HG03378 (cell line): Measurements from ENCODE around the gene FTO.

Source experiments
- ATAC-seq: cut with Tn5 transposase; IDR thresholded peaks from one replicate; pipeline ENCODE4 v1.9.1; 2021; ENCODE audit warnings: mild to moderate bottlenecking, moderate library complexity; ENCODE audit not compliant: unreplicated experiment

Gene FTO

GRCh38 chr16:54068212-54068611, 364.3 kb downstream of the FTO start:
- no peak for ATAC-seq

- no peak for ATAC-seq
Observed at GRCh38 chr16:54069601-54070239, 365.8 kb downstream of the FTO start.

GRCh38 chr16:54070789-54071343, 366.9 kb downstream of the FTO start:
- peak; percentile 63 for ATAC-seq

- no peak for ATAC-seq
Observed at GRCh38 chr16:54071514-54071913, 367.6 kb downstream of the FTO start.

GRCh38 chr16:54072237-54072636, 368.3 kb downstream of the FTO start:
- no peak for ATAC-seq

GRCh38 chr16:54073356-54073755, 369.4 kb downstream of the FTO start:
- ATAC-seq = no peak

GRCh38 chr16:54075446-54075845, 371.5 kb downstream of the FTO start:
- no peak for ATAC-seq

GRCh38 chr16:54076006-54076504, 372.1 kb downstream of the FTO start:
- no peak for ATAC-seq

GRCh38 chr16:54077050-54077821, 373.3 kb downstream of the FTO start:
- ATAC-seq = no peak

GRCh38 chr16:54080524-54081008, 376.6 kb downstream of the FTO start:
- ATAC-seq = no peak

- no peak for ATAC-seq
Observed at GRCh38 chr16:54086791-54087190, 382.8 kb downstream of the FTO start.

- no peak for ATAC-seq
Observed at GRCh38 chr16:54090602-54091001, 386.6 kb downstream of the FTO start.

GRCh38 chr16:54093281-54093680, 389.3 kb downstream of the FTO start:
- no peak for ATAC-seq

GRCh38 chr16:54094641-54095040, 390.7 kb downstream of the FTO start:
- ATAC-seq = no peak

GRCh38 chr16:54096607-54097006, 392.7 kb downstream of the FTO start:
- ATAC-seq = no peak

GRCh38 chr16:54097774-54098173, 393.8 kb downstream of the FTO start:
- ATAC-seq = no peak

- no peak for ATAC-seq
Observed at GRCh38 chr16:54098247-54098646, 394.3 kb downstream of the FTO start.

- no peak for ATAC-seq
Observed at GRCh38 chr16:54099627-54100026, 395.7 kb downstream of the FTO start.

GRCh38 chr16:54102888-54103866, 399.2 kb downstream of the FTO start:
- ATAC-seq = no peak

GRCh38 chr16:54106057-54106456, 402.1 kb downstream of the FTO start:
- no peak for ATAC-seq
